GM13977 (cell line): ENCODE results near the gene CORO2B.

Experiments used
- DNase-seq: peaks from one replicate; pipeline ENCODE4 v3.0.0; 2012; ENCODE audit warnings: low spot score
- CTCF ChIP-seq: IDR thresholded peaks from 2 replicates; pipeline ENCODE4 v1.5.1; 2012; ENCODE audit warnings: mild to moderate bottlenecking, control low read depth; ENCODE audit not compliant: insufficient read depth; ENCODE audit errors: extremely low read depth, missing control alignments
- in situ Hi-C: fragments of 300-500 bp; cut with MboI; formaldehyde crosslinking; loops from one replicate; pipeline ENCODE4 v1.12.0; 2022; ENCODE audit warnings: low sequenced_read_pairs, low pct_unique_long_range_greater_than_20kb, mixed read lengths, inconsistent platforms; ENCODE audit not compliant: unreplicated experiment

Gene CORO2B

GRCh38 chr15:68538311-68538710 is 40.5 kb upstream of the CORO2B start:
- no peak for DNase-seq
- in situ Hi-C loops, result loop anchor here (10.0 kb wide), 1 partner anchor 234 kb away; no protein-coding TSS in a partner anchor
- TF ChIP-seq CTCF, result no peak

DNA sequence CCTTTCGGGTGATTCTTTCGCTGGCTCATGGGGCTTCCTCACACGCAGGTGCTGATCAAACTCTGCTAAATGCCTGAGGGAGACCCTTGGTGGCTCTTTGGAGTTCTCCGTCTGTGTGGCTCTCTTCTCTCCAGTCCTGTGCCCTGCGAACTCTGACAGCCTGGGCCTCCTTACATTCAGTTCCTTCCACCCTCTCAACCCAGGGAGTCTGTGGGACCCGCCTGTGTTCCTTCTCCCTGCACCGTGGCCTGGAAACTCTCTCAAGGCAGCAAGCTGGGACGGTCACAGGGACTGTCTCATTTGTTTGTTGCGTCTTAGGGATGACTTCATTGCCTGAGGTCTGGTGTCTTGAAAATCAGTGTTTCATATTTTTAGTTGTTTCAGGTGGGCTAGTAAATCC is 37.0 kb upstream of the CORO2B start:
- no peak for TF ChIP-seq CTCF
- in situ Hi-C loops, result no loop called here
- DNase-seq, result no peak

GRCh38 chr15:68542348-68542747 is 36.4 kb upstream of the CORO2B start:
- TF ChIP-seq CTCF, result no peak
- no peak for DNase-seq
- in situ Hi-C loops, result no loop called here

- no peak for DNase-seq
- in situ Hi-C loops, result no loop called here
- TF ChIP-seq CTCF, result no peak
Measured at GRCh38 chr15:68542771-68543164, 36.0 kb upstream of the CORO2B start.

DNA sequence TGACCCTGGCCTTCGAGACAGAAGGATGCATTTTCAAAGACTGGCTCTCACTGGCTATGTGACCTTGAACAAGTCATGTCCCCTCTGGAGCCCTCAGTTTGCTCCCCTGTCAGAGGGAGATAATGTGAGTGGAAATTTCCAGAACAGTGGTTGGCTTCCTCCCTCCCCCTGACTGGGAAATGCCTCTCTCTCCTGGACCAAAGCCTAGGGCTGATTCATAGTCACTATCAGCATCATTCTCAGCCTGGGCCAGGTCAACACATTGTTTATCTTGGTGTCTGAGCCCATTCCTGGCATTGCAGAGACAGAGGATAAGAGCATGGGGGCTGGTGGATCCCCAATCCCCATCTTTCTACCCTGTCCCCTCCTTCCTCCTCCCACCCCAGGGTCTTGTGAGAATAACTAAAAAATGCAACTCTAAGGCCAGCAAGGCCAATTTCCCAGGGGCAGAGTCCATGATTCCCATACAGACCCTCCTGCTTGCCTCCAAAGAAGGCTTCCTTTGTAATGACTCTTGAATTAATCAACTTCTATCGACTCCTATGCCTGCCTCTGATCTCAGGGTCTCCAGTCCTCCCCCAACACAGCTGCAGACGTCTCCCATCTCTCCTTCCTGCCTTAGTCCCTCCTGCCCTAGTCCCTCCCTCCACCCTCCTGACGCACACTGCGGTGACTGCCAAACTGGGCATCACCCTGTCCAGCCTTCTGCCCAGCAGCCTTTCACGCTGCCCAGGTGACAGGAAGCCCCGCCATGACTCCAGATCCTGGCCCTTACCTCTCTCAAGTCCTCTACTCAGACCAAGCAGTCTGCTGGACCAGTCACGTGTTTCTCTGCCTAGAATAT is 35.4 kb upstream of the CORO2B start:
- no peak for TF ChIP-seq CTCF
- no peak for DNase-seq
- in situ Hi-C loops, result no loop called here

DNA sequence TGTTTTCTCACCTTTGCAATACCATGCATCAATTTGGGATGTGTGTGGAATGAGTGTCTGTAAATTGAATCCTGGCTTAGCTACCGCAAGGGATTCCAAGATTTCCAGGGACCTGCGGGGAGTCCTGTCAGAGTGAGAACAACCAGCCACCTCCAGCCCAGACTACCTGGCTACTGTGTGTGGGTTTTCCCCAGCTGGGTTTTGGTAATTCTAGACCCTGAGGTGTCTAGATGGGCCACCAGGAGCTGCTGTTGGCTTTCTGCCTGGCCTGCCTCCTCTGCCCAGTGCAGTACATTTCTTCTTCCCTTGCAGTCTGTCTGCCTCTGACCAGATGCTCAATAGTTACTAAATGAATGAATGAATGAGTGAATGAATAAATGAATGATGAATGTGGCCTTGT is 32.5 kb upstream of the CORO2B start:
- in situ Hi-C loops, result no loop called here
- TF ChIP-seq CTCF, result no peak

More for the DNA sequence above, 32.5 kb upstream of the CORO2B start:
- DNase-seq, result no peak
